A673 (cell line): Measurements from ENCODE around the gene NR0B1.

Source experiments
- CTCF ChIP-seq: fragments of 300-800, 200-600 bp; sonication (generic); conservative IDR thresholded peaks from 2 replicates; pipeline ENCODE4 v1.5.1; 2017; ENCODE audit warnings: low read depth, mild to moderate bottlenecking, antibody characterized with exemption, low read length, moderate library complexity, mixed read lengths
- EZH2 ChIP-seq: fragments of 200-600 bp; sonication (generic); IDR thresholded peaks from 2 replicates; pipeline ENCODE4 v1.6.1; 2017; ENCODE audit warnings: borderline replicate concordance, low read depth, mild to moderate bottlenecking, mixed read lengths, antibody characterized with exemption, low read length; ENCODE audit not compliant: poor library complexity, severe bottlenecking

GRCh38 chrX:30310429-30311206 lies 1.4 kb upstream of the NR0B1 start:
- no peak for TF ChIP-seq CTCF
- TF ChIP-seq EZH2, result no peak
